Lower leg skin (tissue), 4 donors: Measurements from ENCODE around the gene SRRM4. TPM values are rescaled to one million over a fixed set of nuclear protein-coding genes. Genes with fewer than 3 reads are reported as not detected.

ENCODE experiments used
- DNase-seq, 2 donors: peaks; one replicate each; pipeline ENCODE4 v3.0.0-alpha.2; 2019; ENCODE audit warnings: low spot score in 2 of 2
- H3K4me3 ChIP-seq: fragments of 200-600 bp; sonication (generic); 2 replicates; pipeline ENCODE4 v1.5.1; 2017; ENCODE audit warnings: mild to moderate bottlenecking, low read depth; ENCODE audit not compliant: poor library complexity, severe bottlenecking
- CTCF ChIP-seq, 3 donors: fragments of 450-650 bp; IDR thresholded peaks; one replicate each; pipeline ENCODE4 v1.5.1; 2016; ENCODE audit warnings: antibody characterized with exemption in 3 of 3, mild to moderate bottlenecking in 3 of 3, moderate library complexity in 2 of 3
- POLR2A ChIP-seq, 2 donors: fragments of 450-650 bp; IDR thresholded peaks; one replicate each; pipeline ENCODE4 v1.6.1; 2016 to 2017; ENCODE audit warnings: antibody characterized with exemption in 2 of 2, mild to moderate bottlenecking in 1 of 2, moderate library complexity in 1 of 2
- WGBS, 2 donors: methylation state at CpG; one replicate each; pipeline ENCODE4 v1.1.5; 2018; 5-methylcytosine and 5-hydroxymethylcytosine counted together
- intact Hi-C: fragments of 100-400 bp; cut with DNase I; formaldehyde crosslinking; loops from one replicate; pipeline ENCODE4 v1.15.0; 2023; ENCODE audit warnings: low total_unique reads
- total RNA-seq, 4 donors: library from RNA; depleted of rRNA; stranded (reverse); fragments of >200 nt; gene quantifications; one replicate each; pipeline ENCODE4 v1.1.0, GENCODE V29; 2016

Gene SRRM4
- total RNA-seq, 4 donors from 2014 or later = 0.03 TPM; not detected in 3

- 0 to 1% methylated on average over 20 to 21 of the region's 29 CpGs for WGBS, 2 donors
- DNase-seq = no peak
- intact Hi-C loops = no loop called here
- H3K4me3 ChIP-seq = no peak overlapping the region
- TF ChIP-seq POLR2A (IDR thresholded peaks at IDR 0.05) (no peak), CTCF (IDR thresholded peaks at IDR 0.05) (no peak)
Observed at GRCh38 chr12:118980407-118981014, 830 bp upstream of the SRRM4 start.

GRCh38 chr12:118982302-118982701, 961 bp downstream of the SRRM4 start:
- H3K4me3 ChIP-seq = no peak overlapping the region
- no peak for TF ChIP-seq CTCF (IDR thresholded peaks at IDR 0.05)
- TF ChIP-seq POLR2A (IDR thresholded peaks at IDR 0.05) = no peak
- WGBS, 2 donors = 13 to 15% methylated on average over 8 of the region's 8 CpGs
- DNase-seq = no peak
- intact Hi-C loops = no loop called here

- 44 to 47% methylated on average over 7 of the region's 7 CpGs for WGBS, 2 donors
- no peak for DNase-seq
- H3K4me3 ChIP-seq = no peak overlapping the region
- intact Hi-C loops = no loop called here
- TF ChIP-seq CTCF (IDR thresholded peaks at IDR 0.05) = no peak
- TF ChIP-seq POLR2A (IDR thresholded peaks at IDR 0.05) = no peak
Observed at GRCh38 chr12:118982984-118983761, 1.8 kb downstream of the SRRM4 start.

- no peak for DNase-seq
- no peak overlapping the region for H3K4me3 ChIP-seq
- no peak for TF ChIP-seq POLR2A (IDR thresholded peaks at IDR 0.05)
- TF ChIP-seq CTCF (IDR thresholded peaks at IDR 0.05) = no peak
- intact Hi-C loops = no loop called here
- WGBS, 2 donors = 50 to 52% methylated on average over 2 of the region's 2 CpGs
Observed at GRCh38 chr12:118984161-118984943, 3.0 kb downstream of the SRRM4 start.

- TF ChIP-seq POLR2A (IDR thresholded peaks at IDR 0.05) (no peak), CTCF (IDR thresholded peaks at IDR 0.05) (no peak)
- intact Hi-C loops = no loop called here
- no peak overlapping the region for H3K4me3 ChIP-seq
- no peak for DNase-seq
- WGBS, 2 donors = 29 to 45% methylated on average over 8 of the region's 8 CpGs
Observed at GRCh38 chr12:118986050-118986449, 4.7 kb downstream of the SRRM4 start.
